GM23338 (cell line): ENCODE data around the gene CPT1A. TPM values are rescaled to one million over a fixed set of nuclear protein-coding genes. Genes with fewer than 3 reads are reported as not detected.

Experiments
- ATAC-seq: fragments of 200-7000 bp; cut with Tn5 transposase; 3 replicates; pipeline ENCODE4 v1.9.1; 2020
- DNase-seq: peaks from one replicate; pipeline ENCODE4 v3.0.0-alpha.2; 2015; ENCODE audit warnings: low spot score
- H2AFZ ChIP-seq: fragments of 200-600 bp; sonication (generic); 2 replicates; pipeline ENCODE4 v1.8.0; 2016; ENCODE audit warnings: antibody characterized with exemption, mild to moderate bottlenecking, moderate library complexity
- H3F3A ChIP-seq: fragments of 200-600 bp; sonication (generic); replicated peaks from 2 replicates; pipeline ENCODE4 v1.8.0; 2017; ENCODE audit warnings: antibody characterized with exemption, mixed run types, low read depth
- H3K27ac ChIP-seq: fragments of 200-600 bp; sonication (generic); 2 replicates; pipeline ENCODE4 v1.6.1; 2016; ENCODE audit warnings: low read depth
- H3K27me3 ChIP-seq: fragments of 200-600 bp; sonication (generic); 2 replicates; pipeline ENCODE4 v1.8.0; 2016; ENCODE audit warnings: mild to moderate bottlenecking, mixed run types, moderate library complexity; ENCODE audit not compliant: insufficient read depth
- H3K36me3 ChIP-seq: fragments of 200-600 bp; sonication (generic); 2 replicates; pipeline ENCODE4 v1.8.0; 2016; ENCODE audit warnings: mild to moderate bottlenecking; ENCODE audit not compliant: insufficient read depth
- H3K4me1 ChIP-seq: fragments of 200-600 bp; sonication (generic); 2 replicates; pipeline ENCODE4 v1.8.0; 2016; ENCODE audit warnings: mild to moderate bottlenecking, moderate library complexity; ENCODE audit not compliant: insufficient read depth
- H3K4me2 ChIP-seq: fragments of 200-600 bp; sonication (generic); 2 replicates; pipeline ENCODE4 v1.7.1; 2017; ENCODE audit warnings: mixed run types
- H3K4me3 ChIP-seq: fragments of 200-600 bp; sonication (generic); 2 replicates; pipeline ENCODE4 v1.6.1; 2016; ENCODE audit warnings: mixed run types
- H3K79me2 ChIP-seq: fragments of 200-600 bp; sonication (generic); replicated peaks from 2 replicates; pipeline ENCODE4 v1.8.0; 2017; ENCODE audit warnings: mild to moderate bottlenecking; ENCODE audit not compliant: insufficient read depth
- H3K9me2 ChIP-seq: fragments of 200-600 bp; sonication (generic); 2 replicates; pipeline ENCODE4 v1.8.0; 2017; ENCODE audit not compliant: insufficient read depth
- H4K20me1 ChIP-seq: fragments of 200-600 bp; sonication (generic); replicated peaks from 2 replicates; pipeline ENCODE4 v1.8.0; 2017; ENCODE audit warnings: mild to moderate bottlenecking; ENCODE audit not compliant: insufficient read depth
- H3K27ac Mint-ChIP-seq: 2 replicates; pipeline ENCODE4 v1.8.0; 2020; ENCODE audit warnings: inconsistent platforms, mild to moderate bottlenecking, moderate library complexity, mixed read lengths
- H3K27me3 Mint-ChIP-seq: 3 replicates; pipeline ENCODE4 v1.8.0; 2022; ENCODE audit warnings: low read depth, mild to moderate bottlenecking, moderate library complexity, mixed read lengths, inconsistent platforms; ENCODE audit not compliant: insufficient read depth, poor library complexity
- H3K36me3 Mint-ChIP-seq: 3 replicates; pipeline ENCODE4 v1.8.0; 2021; ENCODE audit warnings: low read depth, mild to moderate bottlenecking, inconsistent platforms, moderate library complexity, mixed read lengths
- H3K4me1 Mint-ChIP-seq: 3 replicates; pipeline ENCODE4 v1.8.0; 2020; ENCODE audit warnings: mild to moderate bottlenecking, inconsistent platforms, mixed read lengths
- H3K4me3 Mint-ChIP-seq: 3 replicates; pipeline ENCODE4 v1.8.0; 2021; ENCODE audit warnings: moderate library complexity, mild to moderate bottlenecking, inconsistent platforms, mixed read lengths
- H3K9me3 Mint-ChIP-seq: 3 replicates; pipeline ENCODE4 v1.8.0; 2020; ENCODE audit warnings: moderate library complexity, mild to moderate bottlenecking, inconsistent platforms, mixed read lengths
- CREB1 ChIP-seq: fragments of 250-450 bp; sonication (Bioruptor Pico); IDR thresholded peaks from 2 replicates; pipeline ENCODE4 v1.5.0; 2020; ENCODE audit warnings: low read depth, mild to moderate bottlenecking, moderate library complexity
- ETS1 ChIP-seq: IDR thresholded peaks from 2 replicates; pipeline ENCODE4 v1.6.1; 2016; ENCODE audit warnings: antibody characterized with exemption
- EZH2 ChIP-seq: fragments of 200-600 bp; sonication (generic); IDR thresholded peaks from one replicate; pipeline ENCODE4 v1.8.0; 2017; ENCODE audit warnings: antibody characterized with exemption, mild to moderate bottlenecking, low read depth; ENCODE audit not compliant: unreplicated experiment
- EZH2phosphoT487 ChIP-seq: fragments of 200-600 bp; sonication (generic); IDR thresholded peaks from one replicate; pipeline ENCODE4 v1.8.1; 2018; ENCODE audit warnings: antibody characterized with exemption; ENCODE audit not compliant: unreplicated experiment
- JUNB ChIP-seq: IDR thresholded peaks from one replicate; pipeline ENCODE4 v1.6.1; 2016; ENCODE audit warnings: antibody characterized with exemption; ENCODE audit not compliant: unreplicated experiment
- NANOG ChIP-seq: IDR thresholded peaks from 2 replicates; pipeline ENCODE4 v1.6.1; 2016; ENCODE audit warnings: antibody characterized with exemption, borderline replicate concordance
- POLR2AphosphoS5 ChIP-seq: IDR thresholded peaks from 2 replicates; pipeline ENCODE4 v1.6.1; 2016; ENCODE audit warnings: antibody characterized with exemption, low read depth
- STAT1 ChIP-seq: IDR thresholded peaks from one replicate; pipeline ENCODE4 v1.6.1; 2016; ENCODE audit warnings: antibody characterized with exemption; ENCODE audit not compliant: unreplicated experiment
- ZNF114 ChIP-seq: fragments of 250-450 bp; sonication (Bioruptor Pico); IDR thresholded peaks from 2 replicates; pipeline ENCODE4 v1.5.0; 2020; ENCODE audit warnings: mild to moderate bottlenecking, moderate library complexity
- ZNF331 ChIP-seq: fragments of 250-450 bp; sonication (Bioruptor Pico); IDR thresholded peaks from 2 replicates; pipeline ENCODE4 v1.5.0; 2020; ENCODE audit warnings: low read depth, mild to moderate bottlenecking, moderate library complexity
- polyA plus RNA-seq: library from polyadenylated mRNA; unstranded; fragments of >200 nt; fragmentation: Nextera tagmentation; extraction: Ambion mirVana; gene quantifications from 2 replicates; pipeline ENCODE4 v1.2.1, GENCODE V29; 2016
- total RNA-seq: library from RNA; depleted of rRNA; stranded (reverse); fragments of >200 nt; shearing (Covaris generic); gene quantifications from 2 replicates; pipeline ENCODE4 v1.2.3, GENCODE V29; 2014
- TF ChIP-seq, protein P1 (sequence below): fragments of 250-450 bp; sonication (Bioruptor Pico); IDR thresholded peaks from 2 replicates; pipeline ENCODE4 v1.5.0; 2020; ENCODE audit warnings: mild to moderate bottlenecking, moderate library complexity
- TF ChIP-seq, protein P2 (sequence below), 2 experiments: fragments of 200-600 bp in 1 of 2; sonication (generic) in 1 of 2; conservative IDR thresholded peaks; 2 replicates each; pipeline versions ENCODE4 v1.5.1 to v1.6.1; 2016 to 2017; ENCODE audit warnings: antibody characterized with exemption in 2 of 2, low read depth in 2 of 2, mild to moderate bottlenecking in 2 of 2, moderate library complexity in 1 of 2
- TF ChIP-seq, protein P3 (sequence below): IDR thresholded peaks from one replicate; pipeline ENCODE4 v1.6.1; 2018; ENCODE audit warnings: antibody characterized with exemption; ENCODE audit not compliant: unreplicated experiment

Gene CPT1A
- total and polyA plus RNA-seq, 2 experiments from 2014 or later = 2.6 to 9.5 TPM

GRCh38 chr11:68710409-68710808 is 131.3 kb downstream of the CPT1A start:
- Histone ChIP-seq H3K79me2 (no peaks in the 10 kb centered on the region), H3K27me3 (no peaks in the 10 kb centered on the region), H3K27ac (no peak overlapping the region), H3K4me2 (no peak overlapping the region), H3K36me3 (no peaks in the 10 kb centered on the region; the same call in 1 of the 2 replicates), H3K9me2 (no peaks in the 10 kb centered on the region), H4K20me1 (no peaks in the 10 kb centered on the region), H3F3A (peaks cover 7% of the 10 kb centered on the region; the same call in 1 of the 2 replicates), H2AFZ (no peak overlapping the region), H3K4me3 (no peak overlapping the region), H3K4me1 (peaks cover 33% of the 10 kb centered on the region)
- no peak overlapping the region for H3K27ac Mint-ChIP-seq
- TF ChIP-seq NANOG (no peak), ZNF331 (CRISPR knock-in tag) (no peak), ETS1 (no peak), POLR2AphosphoS5 (no peak), JUNB (no peak), ZNF114 (no peak), STAT1 (no peak), CREB1 (CRISPR knock-in tag) (no peak), EZH2phosphoT487 (no peak), EZH2 (no peak)
- TF ChIP-seq, protein P1, sequence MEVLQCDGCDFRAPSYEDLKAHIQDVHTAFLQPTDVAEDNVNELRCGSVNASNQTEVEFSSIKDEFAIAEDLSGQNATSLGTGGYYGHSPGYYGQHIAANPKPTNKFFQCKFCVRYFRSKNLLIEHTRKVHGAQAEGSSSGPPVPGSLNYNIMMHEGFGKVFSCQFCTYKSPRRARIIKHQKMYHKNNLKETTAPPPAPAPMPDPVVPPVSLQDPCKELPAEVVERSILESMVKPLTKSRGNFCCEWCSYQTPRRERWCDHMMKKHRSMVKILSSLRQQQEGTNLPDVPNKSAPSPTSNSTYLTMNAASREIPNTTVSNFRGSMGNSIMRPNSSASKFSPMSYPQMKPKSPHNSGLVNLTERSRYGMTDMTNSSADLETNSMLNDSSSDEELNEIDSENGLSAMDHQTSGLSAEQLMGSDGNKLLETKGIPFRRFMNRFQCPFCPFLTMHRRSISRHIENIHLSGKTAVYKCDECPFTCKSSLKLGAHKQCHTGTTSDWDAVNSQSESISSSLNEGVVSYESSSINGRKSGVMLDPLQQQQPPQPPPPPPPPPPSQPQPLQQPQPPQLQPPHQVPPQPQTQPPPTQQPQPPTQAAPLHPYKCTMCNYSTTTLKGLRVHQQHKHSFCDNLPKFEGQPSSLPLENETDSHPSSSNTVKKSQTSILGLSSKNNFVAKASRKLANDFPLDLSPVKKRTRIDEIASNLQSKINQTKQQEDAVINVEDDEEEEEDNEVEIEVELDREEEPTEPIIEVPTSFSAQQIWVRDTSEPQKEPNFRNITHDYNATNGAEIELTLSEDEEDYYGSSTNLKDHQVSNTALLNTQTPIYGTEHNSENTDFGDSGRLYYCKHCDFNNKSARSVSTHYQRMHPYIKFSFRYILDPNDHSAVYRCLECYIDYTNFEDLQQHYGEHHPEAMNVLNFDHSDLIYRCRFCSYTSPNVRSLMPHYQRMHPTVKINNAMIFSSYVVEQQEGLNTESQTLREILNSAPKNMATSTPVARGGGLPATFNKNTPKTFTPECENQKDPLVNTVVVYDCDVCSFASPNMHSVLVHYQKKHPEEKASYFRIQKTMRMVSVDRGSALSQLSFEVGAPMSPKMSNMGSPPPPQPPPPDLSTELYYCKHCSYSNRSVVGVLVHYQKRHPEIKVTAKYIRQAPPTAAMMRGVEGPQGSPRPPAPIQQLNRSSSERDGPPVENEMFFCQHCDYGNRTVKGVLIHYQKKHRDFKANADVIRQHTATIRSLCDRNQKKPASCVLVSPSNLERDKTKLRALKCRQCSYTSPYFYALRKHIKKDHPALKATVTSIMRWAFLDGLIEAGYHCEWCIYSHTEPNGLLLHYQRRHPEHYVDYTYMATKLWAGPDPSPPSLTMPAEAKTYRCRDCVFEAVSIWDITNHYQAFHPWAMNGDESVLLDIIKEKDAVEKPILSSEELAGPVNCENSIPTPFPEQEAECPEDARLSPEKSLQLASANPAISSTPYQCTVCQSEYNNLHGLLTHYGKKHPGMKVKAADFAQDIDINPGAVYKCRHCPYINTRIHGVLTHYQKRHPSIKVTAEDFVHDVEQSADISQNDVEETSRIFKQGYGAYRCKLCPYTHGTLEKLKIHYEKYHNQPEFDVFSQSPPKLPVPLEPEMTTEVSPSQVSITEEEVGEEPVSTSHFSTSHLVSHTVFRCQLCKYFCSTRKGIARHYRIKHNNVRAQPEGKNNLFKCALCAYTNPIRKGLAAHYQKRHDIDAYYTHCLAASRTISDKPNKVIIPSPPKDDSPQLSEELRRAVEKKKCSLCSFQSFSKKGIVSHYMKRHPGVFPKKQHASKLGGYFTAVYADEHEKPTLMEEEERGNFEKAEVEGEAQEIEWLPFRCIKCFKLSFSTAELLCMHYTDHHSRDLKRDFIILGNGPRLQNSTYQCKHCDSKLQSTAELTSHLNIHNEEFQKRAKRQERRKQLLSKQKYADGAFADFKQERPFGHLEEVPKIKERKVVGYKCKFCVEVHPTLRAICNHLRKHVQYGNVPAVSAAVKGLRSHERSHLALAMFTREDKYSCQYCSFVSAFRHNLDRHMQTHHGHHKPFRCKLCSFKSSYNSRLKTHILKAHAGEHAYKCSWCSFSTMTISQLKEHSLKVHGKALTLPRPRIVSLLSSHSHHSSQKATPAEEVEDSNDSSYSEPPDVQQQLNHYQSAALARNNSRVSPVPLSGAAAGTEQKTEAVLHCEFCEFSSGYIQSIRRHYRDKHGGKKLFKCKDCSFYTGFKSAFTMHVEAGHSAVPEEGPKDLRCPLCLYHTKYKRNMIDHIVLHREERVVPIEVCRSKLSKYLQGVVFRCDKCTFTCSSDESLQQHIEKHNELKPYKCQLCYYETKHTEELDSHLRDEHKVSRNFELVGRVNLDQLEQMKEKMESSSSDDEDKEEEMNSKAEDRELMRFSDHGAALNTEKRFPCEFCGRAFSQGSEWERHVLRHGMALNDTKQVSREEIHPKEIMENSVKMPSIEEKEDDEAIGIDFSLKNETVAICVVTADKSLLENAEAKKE (CRISPR knock-in tag) = no peak
- TF ChIP-seq, protein P2, sequence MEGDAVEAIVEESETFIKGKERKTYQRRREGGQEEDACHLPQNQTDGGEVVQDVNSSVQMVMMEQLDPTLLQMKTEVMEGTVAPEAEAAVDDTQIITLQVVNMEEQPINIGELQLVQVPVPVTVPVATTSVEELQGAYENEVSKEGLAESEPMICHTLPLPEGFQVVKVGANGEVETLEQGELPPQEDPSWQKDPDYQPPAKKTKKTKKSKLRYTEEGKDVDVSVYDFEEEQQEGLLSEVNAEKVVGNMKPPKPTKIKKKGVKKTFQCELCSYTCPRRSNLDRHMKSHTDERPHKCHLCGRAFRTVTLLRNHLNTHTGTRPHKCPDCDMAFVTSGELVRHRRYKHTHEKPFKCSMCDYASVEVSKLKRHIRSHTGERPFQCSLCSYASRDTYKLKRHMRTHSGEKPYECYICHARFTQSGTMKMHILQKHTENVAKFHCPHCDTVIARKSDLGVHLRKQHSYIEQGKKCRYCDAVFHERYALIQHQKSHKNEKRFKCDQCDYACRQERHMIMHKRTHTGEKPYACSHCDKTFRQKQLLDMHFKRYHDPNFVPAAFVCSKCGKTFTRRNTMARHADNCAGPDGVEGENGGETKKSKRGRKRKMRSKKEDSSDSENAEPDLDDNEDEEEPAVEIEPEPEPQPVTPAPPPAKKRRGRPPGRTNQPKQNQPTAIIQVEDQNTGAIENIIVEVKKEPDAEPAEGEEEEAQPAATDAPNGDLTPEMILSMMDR (conservative IDR thresholded peaks at IDR 0.05; ENCODE audit: low read depth in 2 of 2) = no peak
- TF ChIP-seq, protein P3, sequence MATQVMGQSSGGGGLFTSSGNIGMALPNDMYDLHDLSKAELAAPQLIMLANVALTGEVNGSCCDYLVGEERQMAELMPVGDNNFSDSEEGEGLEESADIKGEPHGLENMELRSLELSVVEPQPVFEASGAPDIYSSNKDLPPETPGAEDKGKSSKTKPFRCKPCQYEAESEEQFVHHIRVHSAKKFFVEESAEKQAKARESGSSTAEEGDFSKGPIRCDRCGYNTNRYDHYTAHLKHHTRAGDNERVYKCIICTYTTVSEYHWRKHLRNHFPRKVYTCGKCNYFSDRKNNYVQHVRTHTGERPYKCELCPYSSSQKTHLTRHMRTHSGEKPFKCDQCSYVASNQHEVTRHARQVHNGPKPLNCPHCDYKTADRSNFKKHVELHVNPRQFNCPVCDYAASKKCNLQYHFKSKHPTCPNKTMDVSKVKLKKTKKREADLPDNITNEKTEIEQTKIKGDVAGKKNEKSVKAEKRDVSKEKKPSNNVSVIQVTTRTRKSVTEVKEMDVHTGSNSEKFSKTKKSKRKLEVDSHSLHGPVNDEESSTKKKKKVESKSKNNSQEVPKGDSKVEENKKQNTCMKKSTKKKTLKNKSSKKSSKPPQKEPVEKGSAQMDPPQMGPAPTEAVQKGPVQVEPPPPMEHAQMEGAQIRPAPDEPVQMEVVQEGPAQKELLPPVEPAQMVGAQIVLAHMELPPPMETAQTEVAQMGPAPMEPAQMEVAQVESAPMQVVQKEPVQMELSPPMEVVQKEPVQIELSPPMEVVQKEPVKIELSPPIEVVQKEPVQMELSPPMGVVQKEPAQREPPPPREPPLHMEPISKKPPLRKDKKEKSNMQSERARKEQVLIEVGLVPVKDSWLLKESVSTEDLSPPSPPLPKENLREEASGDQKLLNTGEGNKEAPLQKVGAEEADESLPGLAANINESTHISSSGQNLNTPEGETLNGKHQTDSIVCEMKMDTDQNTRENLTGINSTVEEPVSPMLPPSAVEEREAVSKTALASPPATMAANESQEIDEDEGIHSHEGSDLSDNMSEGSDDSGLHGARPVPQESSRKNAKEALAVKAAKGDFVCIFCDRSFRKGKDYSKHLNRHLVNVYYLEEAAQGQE = no peak
- no peak overlapping the region for H3K4me3 Mint-ChIP-seq
- peak; percentile 16 for ATAC-seq
- H3K9me3 Mint-ChIP-seq = no peaks in the 10 kb centered on the region
- DNase-seq = no peak
- peaks cover 6% of the 10 kb centered on the region for H3K27me3 Mint-ChIP-seq
- H3K36me3 Mint-ChIP-seq = no peaks in the 10 kb centered on the region; the same call in 2 of the 3 replicates
- H3K4me1 Mint-ChIP-seq = peaks cover 43% of the 10 kb centered on the region
